ENCODE measurements around the gene ROBO1.
A peak's percentile ranks its signal among the peaks of the same experiment; 100 is the strongest.

Gene ROBO1

GRCh38 chr3:79480746-79481145, 287.1 kb downstream of the ROBO1 start:
- in situ Hi-C loops (cut with HindIII; ENCODE audit: low sequenced_read_pairs) = no loop called here
- no peak for TF ChIP-seq CTCF (IDR thresholded peaks at IDR 0.05; ENCODE audit: low read depth, low read length)
- H3K4me3 ChIP-seq (ENCODE audit: low read depth, low read length) = no peak overlapping the region
- no peak for DNase-seq (ENCODE audit: low read depth, low spot score)

GRCh38 chr3:79478620-79479019, 289.2 kb downstream of the ROBO1 start:
- no peak overlapping the region for H3K4me3 ChIP-seq (ENCODE audit: low read depth, low read length)
- in situ Hi-C loops (cut with HindIII; ENCODE audit: low sequenced_read_pairs) = no loop called here
- no peak for DNase-seq (ENCODE audit: low read depth, low spot score)
- no peak for TF ChIP-seq CTCF (IDR thresholded peaks at IDR 0.05; ENCODE audit: low read depth, low read length)

- no peak overlapping the region for H3K4me3 ChIP-seq (ENCODE audit: low read depth, low read length)
- no peak for DNase-seq (ENCODE audit: low read depth, low spot score)
- no peak for TF ChIP-seq CTCF (IDR thresholded peaks at IDR 0.05; ENCODE audit: low read depth, low read length)
- in situ Hi-C loops (cut with HindIII; ENCODE audit: low sequenced_read_pairs) = no loop called here
These were observed 290.6 kb downstream of the ROBO1 start for GRCh38 chr3:79477242-79477641.

GRCh38 chr3:79473993-79474392, 293.8 kb downstream of the ROBO1 start:
- in situ Hi-C loops (cut with HindIII; ENCODE audit: low sequenced_read_pairs) = no loop called here
- no peak for TF ChIP-seq CTCF (IDR thresholded peaks at IDR 0.05; ENCODE audit: low read depth, low read length)
- no peak for DNase-seq (ENCODE audit: low read depth, low spot score)
- no peak overlapping the region for H3K4me3 ChIP-seq (ENCODE audit: low read depth, low read length)

GRCh38 chr3:79467721-79468120, 300.1 kb downstream of the ROBO1 start:
- peak; percentile 9 for DNase-seq (ENCODE audit: low read depth, low spot score)
- in situ Hi-C loops (cut with HindIII; ENCODE audit: low sequenced_read_pairs) = no loop called here
- TF ChIP-seq CTCF (IDR thresholded peaks at IDR 0.05; ENCODE audit: low read depth, low read length) = no peak
- H3K4me3 ChIP-seq (ENCODE audit: low read depth, low read length) = no peak overlapping the region

- no peak for TF ChIP-seq CTCF (IDR thresholded peaks at IDR 0.05; ENCODE audit: low read depth, low read length)
These were observed 306.5 kb downstream of the ROBO1 start for GRCh38 chr3:79461129-79461792.

More at GRCh38 chr3:79461129-79461792, 306.5 kb downstream of the ROBO1 start:
- no peak overlapping the region for H3K4me3 ChIP-seq (ENCODE audit: low read depth, low read length)
- in situ Hi-C loops (cut with HindIII; ENCODE audit: low sequenced_read_pairs) = no loop called here
- no peak for DNase-seq (ENCODE audit: low read depth, low spot score)
